Lower leg skin (tissue), 3 donors: Measurements from ENCODE around the gene AS3MT.

Experiments
- CTCF ChIP-seq, 3 donors: fragments of 450-650 bp; IDR thresholded peaks; one replicate each; pipeline ENCODE4 v1.5.1; 2016; ENCODE audit warnings: antibody characterized with exemption in 3 of 3, mild to moderate bottlenecking in 3 of 3, moderate library complexity in 2 of 3
- POLR2A ChIP-seq, 2 donors: fragments of 450-650 bp; IDR thresholded peaks; one replicate each; pipeline ENCODE4 v1.6.1; 2016 to 2017; ENCODE audit warnings: antibody characterized with exemption in 2 of 2, mild to moderate bottlenecking in 1 of 2, moderate library complexity in 1 of 2

GRCh38 chr10:102865620-102866019, 3.6 kb upstream of the AS3MT start:
- no peak for TF ChIP-seq POLR2A (IDR thresholded peaks at IDR 0.05)
- TF ChIP-seq CTCF (IDR thresholded peaks at IDR 0.05): no peak
